GM23338 (cell line): ENCODE measurements around the gene CWC15. TPM values are rescaled to one million over a fixed set of nuclear protein-coding genes. Genes with fewer than 3 reads are reported as not detected.
A peak's percentile ranks its signal among the peaks of the same experiment; 100 is the strongest.

Source experiments
- ATAC-seq: fragments of 200-7000 bp; cut with Tn5 transposase; 3 replicates; pipeline ENCODE4 v1.9.1; 2020
- DNase-seq: peaks from one replicate; pipeline ENCODE4 v3.0.0-alpha.2; 2015; ENCODE audit warnings: low spot score
- H2AFZ ChIP-seq: fragments of 200-600 bp; sonication (generic); 2 replicates; pipeline ENCODE4 v1.8.0; 2016; ENCODE audit warnings: antibody characterized with exemption, mild to moderate bottlenecking, moderate library complexity
- H3F3A ChIP-seq: fragments of 200-600 bp; sonication (generic); replicated peaks from 2 replicates; pipeline ENCODE4 v1.8.0; 2017; ENCODE audit warnings: antibody characterized with exemption, mixed run types, low read depth
- H3K27ac ChIP-seq: fragments of 200-600 bp; sonication (generic); 2 replicates; pipeline ENCODE4 v1.6.1; 2016; ENCODE audit warnings: low read depth
- H3K27me3 ChIP-seq: fragments of 200-600 bp; sonication (generic); 2 replicates; pipeline ENCODE4 v1.8.0; 2016; ENCODE audit warnings: mild to moderate bottlenecking, mixed run types, moderate library complexity; ENCODE audit not compliant: insufficient read depth
- H3K36me3 ChIP-seq: fragments of 200-600 bp; sonication (generic); 2 replicates; pipeline ENCODE4 v1.8.0; 2016; ENCODE audit warnings: mild to moderate bottlenecking; ENCODE audit not compliant: insufficient read depth
- H3K4me1 ChIP-seq: fragments of 200-600 bp; sonication (generic); 2 replicates; pipeline ENCODE4 v1.8.0; 2016; ENCODE audit warnings: mild to moderate bottlenecking, moderate library complexity; ENCODE audit not compliant: insufficient read depth
- H3K4me2 ChIP-seq: fragments of 200-600 bp; sonication (generic); 2 replicates; pipeline ENCODE4 v1.7.1; 2017; ENCODE audit warnings: mixed run types
- H3K4me3 ChIP-seq: fragments of 200-600 bp; sonication (generic); 2 replicates; pipeline ENCODE4 v1.6.1; 2016; ENCODE audit warnings: mixed run types
- H3K79me2 ChIP-seq: fragments of 200-600 bp; sonication (generic); replicated peaks from 2 replicates; pipeline ENCODE4 v1.8.0; 2017; ENCODE audit warnings: mild to moderate bottlenecking; ENCODE audit not compliant: insufficient read depth
- H3K9me2 ChIP-seq: fragments of 200-600 bp; sonication (generic); 2 replicates; pipeline ENCODE4 v1.8.0; 2017; ENCODE audit not compliant: insufficient read depth
- H4K20me1 ChIP-seq: fragments of 200-600 bp; sonication (generic); replicated peaks from 2 replicates; pipeline ENCODE4 v1.8.0; 2017; ENCODE audit warnings: mild to moderate bottlenecking; ENCODE audit not compliant: insufficient read depth
- H3K27ac Mint-ChIP-seq: 2 replicates; pipeline ENCODE4 v1.8.0; 2020; ENCODE audit warnings: inconsistent platforms, mild to moderate bottlenecking, moderate library complexity, mixed read lengths
- H3K27me3 Mint-ChIP-seq: 3 replicates; pipeline ENCODE4 v1.8.0; 2022; ENCODE audit warnings: low read depth, mild to moderate bottlenecking, moderate library complexity, mixed read lengths, inconsistent platforms; ENCODE audit not compliant: insufficient read depth, poor library complexity
- H3K36me3 Mint-ChIP-seq: 3 replicates; pipeline ENCODE4 v1.8.0; 2021; ENCODE audit warnings: low read depth, mild to moderate bottlenecking, inconsistent platforms, moderate library complexity, mixed read lengths
- H3K4me1 Mint-ChIP-seq: 3 replicates; pipeline ENCODE4 v1.8.0; 2020; ENCODE audit warnings: mild to moderate bottlenecking, inconsistent platforms, mixed read lengths
- H3K4me3 Mint-ChIP-seq: 3 replicates; pipeline ENCODE4 v1.8.0; 2021; ENCODE audit warnings: moderate library complexity, mild to moderate bottlenecking, inconsistent platforms, mixed read lengths
- H3K9me3 Mint-ChIP-seq: 3 replicates; pipeline ENCODE4 v1.8.0; 2020; ENCODE audit warnings: moderate library complexity, mild to moderate bottlenecking, inconsistent platforms, mixed read lengths
- CTCF ChIP-seq, 2 experiments: fragments of 200-600 bp in 1 of 2; sonication (generic) in 1 of 2; conservative IDR thresholded peaks; 2 replicates each; pipeline versions ENCODE4 v1.5.1 to v1.6.1; 2016 to 2017; ENCODE audit warnings: antibody characterized with exemption in 2 of 2, low read depth in 2 of 2, mild to moderate bottlenecking in 2 of 2, moderate library complexity in 1 of 2
- ETS1 ChIP-seq: IDR thresholded peaks from 2 replicates; pipeline ENCODE4 v1.6.1; 2016; ENCODE audit warnings: antibody characterized with exemption
- EZH2phosphoT487 ChIP-seq: fragments of 200-600 bp; sonication (generic); IDR thresholded peaks from one replicate; pipeline ENCODE4 v1.8.1; 2018; ENCODE audit warnings: antibody characterized with exemption; ENCODE audit not compliant: unreplicated experiment
- NANOG ChIP-seq: IDR thresholded peaks from 2 replicates; pipeline ENCODE4 v1.6.1; 2016; ENCODE audit warnings: antibody characterized with exemption, borderline replicate concordance
- POLR2AphosphoS5 ChIP-seq: IDR thresholded peaks from 2 replicates; pipeline ENCODE4 v1.6.1; 2016; ENCODE audit warnings: antibody characterized with exemption, low read depth
- ZNF114 ChIP-seq: fragments of 250-450 bp; sonication (Bioruptor Pico); IDR thresholded peaks from 2 replicates; pipeline ENCODE4 v1.5.0; 2020; ENCODE audit warnings: mild to moderate bottlenecking, moderate library complexity
- ZNF331 ChIP-seq: fragments of 250-450 bp; sonication (Bioruptor Pico); IDR thresholded peaks from 2 replicates; pipeline ENCODE4 v1.5.0; 2020; ENCODE audit warnings: low read depth, mild to moderate bottlenecking, moderate library complexity
- ZNF462 ChIP-seq: fragments of 250-450 bp; sonication (Bioruptor Pico); IDR thresholded peaks from 2 replicates; pipeline ENCODE4 v1.5.0; 2020; ENCODE audit warnings: mild to moderate bottlenecking, moderate library complexity
- polyA plus RNA-seq: library from polyadenylated mRNA; unstranded; fragments of >200 nt; fragmentation: Nextera tagmentation; extraction: Ambion mirVana; gene quantifications from 2 replicates; pipeline ENCODE4 v1.2.1, GENCODE V29; 2016
- total RNA-seq: library from RNA; depleted of rRNA; stranded (reverse); fragments of >200 nt; shearing (Covaris generic); gene quantifications from 2 replicates; pipeline ENCODE4 v1.2.3, GENCODE V29; 2014

CWC15 gene
- total and polyA plus RNA-seq, 2 experiments from 2014 or later, result 31.9 to 168 TPM

- Histone ChIP-seq H3F3A (no peaks in the 10 kb centered on the region; the same call in 1 of the 2 replicates), H3K27me3 (no peaks in the 10 kb centered on the region), H3K36me3 (peaks cover 74% of the 10 kb centered on the region), H3K79me2 (peaks cover 14% of the 10 kb centered on the region), H3K9me2 (no peaks in the 10 kb centered on the region), H3K27ac (no peak overlapping the region), H4K20me1 (0 out of 2 replicates have a peak, but pooled peaks cover 4% of the 10 kb centered on the region), H3K4me1 (no peaks in the 10 kb centered on the region), H3K4me2 (no peak overlapping the region), H3K4me3 (no peak overlapping the region), H2AFZ (no peak overlapping the region)
- Mint-ChIP-seq H3K9me3 (no peaks in the 10 kb centered on the region), H3K4me1 (no peaks in the 10 kb centered on the region), H3K4me3 (no peak overlapping the region), H3K27me3 (peaks cover 2% of the 10 kb centered on the region), H3K27ac (no peak overlapping the region), H3K36me3 (peaks cover 69% of the 10 kb centered on the region)
- DNase-seq (peak; percentile 18), ATAC-seq (no peak)
- TF ChIP-seq POLR2AphosphoS5 (no peak), NANOG (no peak), ETS1 (no peak), ZNF331 (CRISPR knock-in tag) (no peak), ZNF114 (CRISPR knock-in tag) (no peak), EZH2phosphoT487 (no peak), CTCF (conservative IDR thresholded peaks at IDR 0.05; ENCODE audit: low read depth in 2 of 2) (peak in 1 of 2 experiments; percentile 70; a peak in 3 of 4 replicates), ZNF462 (CRISPR knock-in tag) (no peak)
Observed at GRCh38 chr11:94968334-94968958, 4.9 kb downstream of the CWC15 start.
